BLaER1 (cell line): ENCODE data around the gene REX1BD.
A peak's percentile ranks its signal among the peaks of the same experiment; 100 is the strongest.

Experiments
- H3K27ac ChIP-seq: shearing (Covaris generic); formaldehyde crosslinking; 2 replicates; pipeline ENCODE4 v1.8.1; 2022
- H3K27me3 ChIP-seq: shearing (Covaris generic); formaldehyde crosslinking; 2 replicates; pipeline ENCODE4 v1.8.1; 2022
- H3K36me3 ChIP-seq: shearing (Covaris generic); formaldehyde crosslinking; 2 replicates; pipeline ENCODE4 v1.8.1; 2022
- H3K4me1 ChIP-seq: shearing (Covaris generic); formaldehyde crosslinking; 2 replicates; pipeline ENCODE4 v1.8.1; 2022
- H3K4me2 ChIP-seq: shearing (Covaris generic); formaldehyde crosslinking; 2 replicates; pipeline ENCODE4 v1.8.1; 2022
- H3K4me3 ChIP-seq: shearing (Covaris generic); formaldehyde crosslinking; 2 replicates; pipeline ENCODE4 v1.8.1; 2022
- H3K9ac ChIP-seq: shearing (Covaris generic); formaldehyde crosslinking; 2 replicates; pipeline ENCODE4 v1.8.1; 2022
- H3K9me3 ChIP-seq: shearing (Covaris generic); formaldehyde crosslinking; 2 replicates; pipeline ENCODE4 v1.8.1; 2022
- H4K20me1 ChIP-seq: shearing (Covaris generic); formaldehyde crosslinking; 2 replicates; pipeline ENCODE4 v1.8.1; 2022
- Cebpa-rat ChIP-seq: shearing (Covaris generic); IDR thresholded peaks from 2 replicates; pipeline ENCODE4 v1.8.1; 2022

The REX1BD gene

DNA sequence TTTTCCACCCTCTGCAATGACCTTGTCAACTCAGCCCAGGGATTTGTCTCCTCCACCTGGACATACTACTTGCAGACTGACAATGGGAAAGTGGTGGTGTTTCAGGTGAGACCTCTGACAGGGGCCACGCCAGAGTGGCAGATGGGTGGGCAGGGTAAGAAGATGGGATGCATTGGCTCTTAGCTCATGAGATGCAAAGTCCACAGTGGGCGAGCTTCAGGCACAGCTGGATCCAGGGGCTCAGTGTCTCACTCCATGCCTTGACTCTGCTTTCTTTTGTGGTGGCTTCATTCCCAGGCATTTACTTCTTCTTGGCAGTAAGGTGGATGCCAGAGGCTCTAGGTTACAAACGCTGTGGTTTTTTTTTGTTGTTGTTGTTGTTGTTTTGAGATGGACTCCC is 27.4 kb downstream of the REX1BD start:
- Histone ChIP-seq H3K36me3 (no peaks in the 10 kb centered on the region), H3K9ac (no peak overlapping the region), H3K27me3 (peaks cover 60% of the 10 kb centered on the region), H3K4me3 (no peak overlapping the region), H3K27ac (no peak overlapping the region), H3K4me1 (peaks cover 28% of the 10 kb centered on the region), H3K4me2 (no peak overlapping the region), H3K9me3 (peaks cover 12% of the 10 kb centered on the region), H4K20me1 (peaks cover 38% of the 10 kb centered on the region)
- TF ChIP-seq Cebpa-rat, result no peak

DNA sequence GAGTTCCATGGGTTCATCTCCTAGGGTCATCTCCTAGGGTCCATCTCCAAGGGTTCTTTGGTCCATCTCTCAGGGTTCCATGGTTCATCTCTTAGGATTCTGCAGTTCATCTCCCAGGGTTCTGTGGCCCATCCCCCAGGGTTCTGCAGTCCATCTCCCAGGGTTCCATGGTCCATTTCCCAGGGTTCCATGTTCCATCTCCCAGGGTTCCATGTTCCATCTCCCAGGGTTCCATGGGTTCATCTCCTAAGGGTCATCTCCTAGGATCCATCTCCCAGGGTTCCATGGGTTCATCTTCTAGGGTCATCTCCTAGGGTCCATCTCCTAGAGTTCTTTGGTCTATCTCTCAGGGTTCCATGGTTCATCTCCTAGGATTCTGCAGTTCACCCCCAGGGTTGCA is 29.0 kb downstream of the REX1BD start:
- TF ChIP-seq Cebpa-rat, result no peak
- Histone ChIP-seq H4K20me1 (peaks cover 23% of the 10 kb centered on the region), H3K27me3 (peaks cover 45% of the 10 kb centered on the region), H3K36me3 (no peaks in the 10 kb centered on the region), H3K4me2 (no peak overlapping the region), H3K27ac (no peak overlapping the region), H3K4me3 (no peak overlapping the region), H3K4me1 (peaks cover 27% of the 10 kb centered on the region), H3K9me3 (peaks cover 12% of the 10 kb centered on the region), H3K9ac (no peak overlapping the region)

DNA sequence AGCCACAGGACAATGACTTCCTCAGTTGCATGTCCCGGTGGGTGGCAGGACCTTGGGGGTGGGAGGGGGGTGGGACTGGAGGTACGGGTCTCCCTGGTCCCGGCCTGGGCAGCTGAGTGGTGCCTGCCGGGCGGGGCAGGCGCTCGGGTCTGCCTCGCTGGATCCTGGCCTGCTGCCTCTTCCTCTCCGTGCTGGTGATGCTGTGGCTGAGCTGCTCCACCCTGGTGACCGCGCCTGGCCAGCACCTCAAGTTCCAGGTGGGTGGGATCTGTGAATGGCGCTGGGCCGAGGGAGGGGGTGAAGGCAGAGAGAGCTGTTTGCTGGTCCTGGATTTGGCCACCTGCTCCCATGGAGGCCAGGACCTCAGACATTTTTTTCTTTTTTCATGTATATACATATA is 29.6 kb downstream of the REX1BD start:
- peaks cover 22% of the 10 kb centered on the region for H3K4me1 ChIP-seq
- H3K9me3 ChIP-seq, result peaks cover 12% of the 10 kb centered on the region
- no peak overlapping the region for H3K4me2 ChIP-seq
- H3K27ac ChIP-seq, result no peak overlapping the region
- H4K20me1 ChIP-seq, result peaks cover 16% of the 10 kb centered on the region
- H3K27me3 ChIP-seq, result peaks cover 38% of the 10 kb centered on the region
- no peak overlapping the region for H3K4me3 ChIP-seq
- no peak for TF ChIP-seq Cebpa-rat
- H3K36me3 ChIP-seq, result no peaks in the 10 kb centered on the region
- no peak overlapping the region for H3K9ac ChIP-seq

DNA sequence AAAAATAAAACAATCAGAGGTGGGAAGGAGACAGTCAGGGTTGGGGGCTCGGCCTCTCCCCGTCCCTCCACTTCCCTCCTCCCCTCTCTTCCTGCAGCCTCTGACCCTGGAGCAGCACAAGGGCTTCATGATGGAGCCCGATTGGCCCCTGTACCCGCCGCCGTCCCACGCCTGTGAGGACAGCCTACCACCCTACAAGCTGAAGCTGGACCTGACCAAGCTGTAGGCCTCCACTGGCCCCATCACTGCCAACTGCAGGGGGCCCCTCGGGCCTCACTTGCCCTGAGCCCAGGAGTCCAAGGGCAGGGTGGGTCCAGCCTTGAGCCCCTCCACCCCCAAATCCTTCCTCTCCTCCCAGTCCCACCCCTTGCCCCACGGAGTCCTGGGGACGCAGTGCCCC is 31.7 kb downstream of the REX1BD start:
- H3K9me3 ChIP-seq, result peaks cover 12% of the 10 kb centered on the region

DNA sequence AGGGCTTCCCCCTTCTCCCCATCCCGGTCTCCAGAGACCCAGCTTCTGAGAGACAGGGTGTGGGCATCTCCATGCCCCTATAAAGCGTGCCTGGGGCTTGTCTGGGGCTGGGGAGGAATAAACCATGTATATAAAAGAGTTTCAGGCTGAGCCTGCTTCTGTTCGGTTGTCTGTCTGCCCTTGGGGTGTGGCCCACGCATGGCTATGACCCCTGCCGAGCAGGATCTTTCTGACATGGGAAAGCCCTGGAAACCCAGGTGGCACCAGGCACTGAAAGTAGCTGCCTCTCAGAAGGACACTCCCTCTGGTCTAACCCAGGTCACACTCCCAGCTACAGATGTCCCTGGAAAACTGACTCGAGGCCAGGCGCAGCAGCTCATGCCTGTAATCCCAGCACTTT is 32.3 kb downstream of the REX1BD start:
- Histone ChIP-seq H4K20me1 (no peaks in the 10 kb centered on the region), H3K4me1 (peaks cover 22% of the 10 kb centered on the region), H3K4me2 (peak overlapping the region; percentile 32), H3K27ac (no peak overlapping the region), H3K9ac (no peak overlapping the region), H3K9me3 (peaks cover 12% of the 10 kb centered on the region), H3K4me3 (no peak overlapping the region), H3K27me3 (peaks cover 12% of the 10 kb centered on the region), H3K36me3 (no peaks in the 10 kb centered on the region)
- no peak for TF ChIP-seq Cebpa-rat

More for the DNA sequence above, 31.7 kb downstream of the REX1BD start:
- no peak overlapping the region for H3K27ac ChIP-seq
- no peaks in the 10 kb centered on the region for H4K20me1 ChIP-seq
- no peaks in the 10 kb centered on the region for H3K36me3 ChIP-seq
- no peak for TF ChIP-seq Cebpa-rat
- H3K4me2 ChIP-seq, result peak overlapping the region; percentile 32; the same call in 1 of the 2 replicates
- H3K4me3 ChIP-seq, result no peak overlapping the region
- H3K9ac ChIP-seq, result no peak overlapping the region
- peaks cover 18% of the 10 kb centered on the region for H3K27me3 ChIP-seq
- peaks cover 22% of the 10 kb centered on the region for H3K4me1 ChIP-seq

DNA sequence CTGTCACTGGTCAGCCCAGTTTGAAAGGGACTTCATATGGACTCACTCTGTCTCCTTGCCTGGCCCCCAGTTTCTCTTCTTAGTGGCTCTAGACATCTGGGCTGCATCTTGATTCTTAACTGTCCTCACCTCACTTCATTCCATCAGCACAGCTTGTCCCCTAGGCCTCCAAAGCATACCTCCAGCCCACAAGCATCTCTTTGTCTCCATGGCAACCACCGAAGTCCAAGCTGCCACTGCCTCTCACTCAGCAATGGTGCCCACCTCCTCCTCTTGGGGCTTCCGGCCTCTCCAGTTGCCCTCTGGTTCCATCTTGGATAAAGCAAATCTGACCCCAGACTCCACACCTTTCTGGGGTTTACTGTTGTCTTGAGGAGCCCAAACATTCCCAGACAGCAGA is 38.3 kb downstream of the REX1BD start:
- H3K36me3 ChIP-seq, result no peaks in the 10 kb centered on the region
- no peaks in the 10 kb centered on the region for H3K27me3 ChIP-seq
- no peak for TF ChIP-seq Cebpa-rat
- H3K4me3 ChIP-seq, result no peak overlapping the region
- H3K4me2 ChIP-seq, result no peak overlapping the region
- H3K4me1 ChIP-seq, result peaks cover 14% of the 10 kb centered on the region; the same call in 1 of the 2 replicates
- no peaks in the 10 kb centered on the region for H3K9me3 ChIP-seq
- H3K9ac ChIP-seq, result no peak overlapping the region
- no peaks in the 10 kb centered on the region for H4K20me1 ChIP-seq
- no peak overlapping the region for H3K27ac ChIP-seq

DNA sequence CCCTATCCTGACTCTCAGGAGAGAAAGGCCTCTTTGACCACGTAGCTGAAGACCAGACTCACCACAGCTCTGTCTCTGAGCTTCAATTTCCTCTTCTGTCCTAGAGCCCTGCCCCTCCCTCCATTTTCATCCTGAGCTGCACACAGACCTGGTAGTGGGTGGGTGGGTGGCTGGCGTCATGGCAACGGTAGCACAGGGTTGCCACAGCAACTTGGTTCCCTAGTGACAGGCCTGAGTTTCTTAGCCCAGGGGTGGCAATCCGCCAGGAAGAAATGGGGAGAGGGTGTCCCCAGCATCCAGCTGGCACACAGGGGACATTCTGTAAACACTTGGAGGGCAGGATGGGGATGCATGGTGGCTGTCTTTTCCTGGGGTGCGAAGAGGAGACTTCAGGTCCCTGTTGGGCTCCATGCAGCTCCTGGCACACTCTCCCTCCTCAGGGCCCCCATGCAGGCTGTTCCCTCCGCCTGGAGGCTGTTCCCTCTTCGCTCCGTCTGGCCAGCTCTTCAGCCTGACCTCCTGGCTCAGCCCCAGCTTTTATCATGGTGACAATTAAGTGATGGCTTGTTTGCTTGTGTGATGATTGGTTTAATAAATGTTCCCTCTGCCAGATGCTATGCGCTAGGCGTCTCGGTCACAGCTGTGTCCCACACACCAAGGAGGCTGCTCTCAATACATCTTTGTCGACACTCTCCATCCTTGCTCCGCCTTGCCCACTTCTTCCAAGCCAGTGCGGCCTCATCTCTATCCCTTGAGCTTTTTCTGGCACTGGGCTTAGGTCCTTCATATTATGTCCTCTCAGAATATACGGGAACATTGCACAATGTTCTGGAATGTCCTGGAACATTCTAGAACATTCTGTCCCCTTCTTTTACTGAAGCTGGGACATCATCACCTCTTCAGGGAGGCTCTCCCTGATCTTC is 40.8 kb downstream of the REX1BD start:
- Histone ChIP-seq H3K27me3 (no peaks in the 10 kb centered on the region), H3K9me3 (no peaks in the 10 kb centered on the region), H4K20me1 (no peaks in the 10 kb centered on the region), H3K4me1 (peaks cover 19% of the 10 kb centered on the region), H3K9ac (no peak overlapping the region), H3K4me3 (no peak overlapping the region), H3K36me3 (no peaks in the 10 kb centered on the region), H3K4me2 (no peak overlapping the region), H3K27ac (no peak overlapping the region)
- TF ChIP-seq Cebpa-rat, result 0 out of 2 replicates have a peak, but pooled peaks have one; percentile 36

DNA sequence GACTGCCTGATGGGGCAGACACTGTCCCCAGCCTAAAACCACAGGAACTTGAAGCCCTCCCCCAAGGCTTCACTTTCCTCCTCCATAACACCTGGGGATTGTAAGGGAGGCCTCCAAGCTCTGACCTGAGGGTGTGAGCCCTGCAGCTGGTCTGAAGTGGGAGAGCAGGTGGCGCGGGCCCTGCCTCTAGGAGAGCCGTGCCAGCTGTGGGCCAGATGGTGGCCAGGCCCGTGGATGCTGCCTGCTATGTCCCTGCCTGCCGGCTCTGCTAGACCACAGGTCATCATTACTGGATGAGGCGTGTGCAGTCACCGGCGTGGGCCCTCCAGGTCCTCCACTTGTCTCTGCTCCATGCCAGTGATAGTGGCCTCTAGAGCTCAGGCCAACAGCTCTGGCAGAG is 44.7 kb downstream of the REX1BD start:
- Histone ChIP-seq H3K4me3 (no peak overlapping the region), H3K4me1 (peaks cover 36% of the 10 kb centered on the region), H3K9ac (no peak overlapping the region), H3K27me3 (no peaks in the 10 kb centered on the region), H3K9me3 (no peaks in the 10 kb centered on the region), H3K4me2 (peak overlapping the region; percentile 49), H3K27ac (no peak overlapping the region), H3K36me3 (no peaks in the 10 kb centered on the region), H4K20me1 (peaks cover 7% of the 10 kb centered on the region)
- TF ChIP-seq Cebpa-rat, result no peak

DNA sequence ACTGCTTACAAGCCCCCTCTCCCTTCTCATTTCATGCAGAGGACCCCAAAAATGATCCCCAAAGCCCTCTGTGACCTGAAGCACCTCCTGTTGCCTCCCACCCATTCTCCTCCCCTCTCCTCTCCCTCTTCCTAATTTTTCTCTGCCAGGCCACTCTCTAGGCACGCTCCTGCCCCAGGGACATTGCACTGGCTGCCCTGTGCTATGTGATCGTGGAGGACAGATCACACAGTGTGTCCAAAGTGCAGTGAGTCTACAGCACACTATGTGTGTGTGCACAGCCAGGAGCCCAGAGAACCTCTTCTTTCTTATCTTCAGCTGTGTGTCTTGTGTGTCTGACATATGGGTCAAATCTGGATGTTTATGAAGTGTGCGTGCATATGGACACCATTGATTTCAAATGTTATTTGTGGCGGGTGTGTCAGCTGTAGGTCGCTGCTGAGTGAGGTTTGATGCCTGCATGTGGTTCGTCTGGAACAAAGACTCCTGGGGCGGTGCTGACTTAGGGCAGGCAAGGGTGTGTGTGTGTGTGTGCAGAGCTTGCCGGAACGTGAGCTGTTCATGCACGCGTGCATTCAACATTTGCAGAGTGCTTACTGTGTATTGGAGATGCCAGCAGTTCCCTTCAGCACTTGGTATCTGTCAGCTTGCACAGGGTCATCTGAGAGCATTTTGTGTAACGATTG is 46.2 kb downstream of the REX1BD start:
- no peaks in the 10 kb centered on the region for H3K27me3 ChIP-seq
- no peak overlapping the region for H3K27ac ChIP-seq
- H3K4me3 ChIP-seq, result no peak overlapping the region
- no peak overlapping the region for H3K9ac ChIP-seq
- TF ChIP-seq Cebpa-rat, result no peak
- no peaks in the 10 kb centered on the region for H3K9me3 ChIP-seq
- no peak overlapping the region for H3K4me2 ChIP-seq
- peaks cover 17% of the 10 kb centered on the region for H4K20me1 ChIP-seq
- H3K4me1 ChIP-seq, result peaks cover 32% of the 10 kb centered on the region
- H3K36me3 ChIP-seq, result no peaks in the 10 kb centered on the region

DNA sequence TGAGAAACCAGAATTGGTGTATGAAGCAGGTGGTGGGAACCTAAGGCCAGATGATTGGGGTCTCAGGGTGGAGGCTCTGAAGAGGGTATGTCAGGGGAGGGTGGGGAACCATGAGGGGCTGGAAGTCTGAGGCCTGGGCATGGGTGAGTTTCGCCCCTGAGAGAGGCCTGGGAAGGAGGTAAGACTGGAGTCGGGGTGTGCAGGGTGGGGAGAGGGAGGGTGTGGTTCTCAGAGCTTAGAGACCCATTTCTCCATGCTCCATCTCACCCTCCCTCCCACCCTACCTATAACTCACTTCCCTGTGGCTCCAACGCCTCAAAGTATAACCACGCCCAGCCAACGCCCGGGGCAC is 47.2 kb downstream of the REX1BD start:
- TF ChIP-seq Cebpa-rat, result no peak
- H3K9me3 ChIP-seq, result no peaks in the 10 kb centered on the region
- peak overlapping the region; percentile 34; the same call in 1 of the 2 replicates for H3K4me2 ChIP-seq
- H3K27ac ChIP-seq, result no peak overlapping the region
- H3K9ac ChIP-seq, result no peak overlapping the region
- no peak overlapping the region for H3K4me3 ChIP-seq
- H3K4me1 ChIP-seq, result peaks cover 32% of the 10 kb centered on the region
- peaks cover 5% of the 10 kb centered on the region; the same call in 1 of the 2 replicates for H3K36me3 ChIP-seq
- H4K20me1 ChIP-seq, result peaks cover 25% of the 10 kb centered on the region
- H3K27me3 ChIP-seq, result no peaks in the 10 kb centered on the region
